Measurements from ENCODE around the gene STX11. TPM values are rescaled to one million over a fixed set of nuclear protein-coding genes. Genes with fewer than 3 reads are reported as not detected.

The STX11 gene
- total RNA-seq, 1 donor from 2014 or later, result 1.9 TPM

DNA sequence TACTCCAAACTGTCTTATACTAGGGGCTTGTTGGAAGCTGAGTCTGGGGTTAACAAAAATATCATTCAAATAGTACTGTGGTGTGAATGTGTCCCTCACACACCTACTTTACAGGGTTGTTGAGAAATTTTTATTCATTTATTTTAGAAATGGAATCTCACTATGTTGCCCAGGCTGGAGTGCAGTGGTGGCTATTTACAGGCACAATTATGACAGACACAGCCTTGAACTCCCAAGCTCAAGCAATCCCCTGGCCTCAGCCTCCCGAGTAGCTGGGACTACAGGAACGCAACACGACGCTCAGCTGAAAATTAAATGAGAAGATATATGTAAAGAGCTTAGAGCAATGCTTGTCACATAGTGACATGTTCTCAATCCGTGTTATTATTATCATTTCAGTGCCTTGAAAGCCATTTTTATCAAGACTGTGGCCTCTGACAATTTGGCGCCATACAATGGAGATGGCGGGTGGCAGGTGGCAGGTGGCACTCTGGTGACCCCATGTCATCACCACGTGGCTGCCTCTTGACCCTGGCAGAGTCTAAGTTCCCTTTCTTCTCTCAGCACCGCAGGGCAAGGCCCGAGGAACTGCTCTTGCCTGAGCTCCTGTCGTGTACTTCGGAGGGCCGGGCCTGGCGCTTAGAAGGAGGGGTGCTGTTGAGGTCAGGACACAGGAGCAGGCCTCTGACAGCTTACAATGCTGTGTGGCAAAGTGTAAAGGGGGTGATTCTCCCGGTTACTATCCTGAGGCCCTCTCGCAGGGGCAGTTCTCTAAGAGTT, 64.5 kb downstream of the STX11 start:
- no peak for DNase-seq (ENCODE audit: low read depth)

DNA sequence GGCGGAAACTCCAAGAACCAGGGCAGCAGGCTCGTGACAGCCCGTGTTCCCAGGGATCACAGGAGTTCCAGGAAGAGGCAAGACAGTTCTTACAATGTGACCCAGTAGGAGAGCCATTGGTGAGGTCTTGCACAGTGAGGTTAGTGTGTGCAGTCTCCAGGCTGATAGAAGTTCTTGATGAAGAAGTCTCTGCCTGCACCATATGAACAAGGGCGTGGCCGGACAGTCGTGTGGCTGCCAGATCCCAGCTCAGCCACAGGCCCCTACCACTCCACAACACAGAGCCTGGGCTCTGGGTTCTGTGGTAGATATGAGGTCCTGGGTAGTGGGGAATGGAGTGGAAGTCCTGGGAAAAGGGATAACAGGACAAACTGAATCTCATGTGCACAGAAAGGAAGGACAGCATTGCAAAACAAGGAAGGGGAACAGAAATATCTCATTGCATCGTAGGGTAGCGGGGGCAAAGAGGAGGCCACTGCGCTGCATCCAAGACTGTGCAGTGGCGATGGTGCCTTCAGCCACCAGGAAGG, 65.2 kb downstream of the STX11 start:
- peak; percentile 42 for DNase-seq (ENCODE audit: low read depth)

DNA sequence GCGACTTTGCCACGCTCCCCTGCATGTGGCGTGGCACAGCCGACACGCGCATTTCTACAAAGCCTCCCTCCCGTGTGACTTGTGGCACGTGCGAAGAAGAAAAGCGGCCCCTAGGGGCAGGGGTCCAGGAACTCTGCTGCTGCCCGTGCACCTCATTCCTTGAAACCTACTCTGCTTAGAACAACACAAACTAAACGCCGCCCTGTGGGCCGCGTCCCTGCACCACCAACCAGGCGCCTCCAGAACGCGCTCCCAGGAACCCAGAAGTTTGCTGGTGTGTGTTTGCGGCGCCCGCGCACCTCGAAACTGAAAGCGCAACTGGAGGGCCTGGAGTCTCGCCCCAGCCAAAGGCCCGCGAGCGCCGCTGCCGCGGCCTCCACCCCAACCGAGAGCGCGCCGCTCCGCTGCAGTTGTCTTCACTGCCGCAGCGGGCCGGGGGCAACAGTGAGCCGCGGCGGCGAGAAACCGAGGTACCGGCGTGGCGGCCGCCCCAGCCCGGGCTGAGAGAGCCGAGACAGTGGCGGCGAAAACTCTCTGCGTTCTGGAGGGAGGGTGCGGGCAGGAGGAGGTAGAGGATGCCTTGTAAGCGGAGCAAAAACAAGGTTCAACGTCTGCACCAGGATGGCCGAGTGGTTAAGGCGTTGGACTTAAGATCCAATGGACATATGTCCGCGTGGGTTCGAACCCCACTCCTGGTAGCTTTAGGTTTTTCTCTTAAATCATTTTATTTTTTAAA, 65.8 kb downstream of the STX11 start:
- peak; percentile 96 for DNase-seq (ENCODE audit: low read depth)

GRCh38 chr6:144216668-144217218, 66.4 kb downstream of the STX11 start:
- DNase-seq (ENCODE audit: low read depth), result no peak

DNA sequence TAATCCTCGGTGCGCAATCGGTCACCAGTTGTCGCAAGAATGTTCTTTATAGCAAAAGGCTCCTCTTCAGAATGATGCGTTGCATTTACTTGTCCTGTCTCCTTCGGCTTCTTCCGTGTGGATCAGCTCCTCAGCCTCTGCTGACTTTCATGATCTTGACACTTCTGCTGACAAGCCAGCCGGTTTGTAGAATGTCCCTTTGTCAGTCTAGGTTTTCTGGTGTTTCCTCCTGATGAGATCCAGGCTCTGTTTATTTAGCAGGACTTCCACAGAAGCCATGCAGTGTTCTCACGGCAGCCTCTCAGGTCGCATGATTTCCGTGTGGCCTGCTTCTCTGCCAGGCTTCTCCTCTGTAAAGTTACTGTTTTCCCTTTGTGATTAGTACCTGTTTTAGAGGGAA, 66.9 kb downstream of the STX11 start:
- peak; percentile 8 for DNase-seq (ENCODE audit: low read depth)

DNA sequence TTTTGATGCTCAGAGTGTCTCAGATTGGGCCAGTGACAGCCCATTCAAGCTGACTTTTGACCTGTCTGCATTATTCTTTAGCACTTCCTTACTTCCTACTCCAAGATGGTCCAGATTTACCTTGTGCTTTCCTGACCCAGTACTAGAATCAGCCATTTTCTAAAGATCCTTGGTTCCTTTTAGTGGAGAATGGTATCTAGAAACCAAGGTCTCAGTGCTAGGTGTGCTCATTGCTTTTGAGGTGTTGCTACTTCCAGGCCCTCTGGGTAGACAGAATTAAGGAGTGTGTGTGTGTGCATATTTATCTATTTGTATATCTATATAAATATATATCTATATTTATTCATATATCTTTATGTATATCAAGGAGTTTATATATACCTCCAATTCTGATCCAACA, 67.5 kb downstream of the STX11 start:
- no peak for DNase-seq (ENCODE audit: low read depth)

- peak; percentile 48 for DNase-seq (ENCODE audit: low read depth)
Measured at GRCh38 chr6:144219056-144219685, 68.9 kb downstream of the STX11 start.

GRCh38 chr6:144220031-144220790, 69.9 kb downstream of the STX11 start:
- DNase-seq (ENCODE audit: low read depth), result peak; percentile 20

- DNase-seq (ENCODE audit: low read depth), result no peak
Measured at GRCh38 chr6:144223686-144224085, 73.4 kb downstream of the STX11 start.

DNA sequence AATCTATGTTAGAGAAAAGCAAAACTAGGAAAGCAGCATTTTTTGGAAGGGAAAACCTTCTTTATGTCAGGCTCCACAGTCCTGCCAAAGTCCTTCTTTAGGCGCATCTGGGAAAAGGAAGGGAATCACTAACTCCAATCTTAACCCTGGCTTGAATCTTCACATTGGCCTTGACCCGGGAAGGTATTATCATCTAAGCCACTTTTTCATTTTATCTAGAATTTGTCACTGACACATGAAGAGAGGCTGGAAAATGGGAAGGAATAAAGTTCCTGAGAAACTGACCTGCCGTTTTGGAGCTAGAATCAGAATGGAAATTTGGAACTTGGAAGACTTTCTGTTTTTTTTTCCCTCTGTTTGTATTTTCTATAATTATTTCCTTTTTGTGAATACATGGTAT, 81.4 kb downstream of the STX11 start:
- DNase-seq (ENCODE audit: low read depth), result no peak

DNA sequence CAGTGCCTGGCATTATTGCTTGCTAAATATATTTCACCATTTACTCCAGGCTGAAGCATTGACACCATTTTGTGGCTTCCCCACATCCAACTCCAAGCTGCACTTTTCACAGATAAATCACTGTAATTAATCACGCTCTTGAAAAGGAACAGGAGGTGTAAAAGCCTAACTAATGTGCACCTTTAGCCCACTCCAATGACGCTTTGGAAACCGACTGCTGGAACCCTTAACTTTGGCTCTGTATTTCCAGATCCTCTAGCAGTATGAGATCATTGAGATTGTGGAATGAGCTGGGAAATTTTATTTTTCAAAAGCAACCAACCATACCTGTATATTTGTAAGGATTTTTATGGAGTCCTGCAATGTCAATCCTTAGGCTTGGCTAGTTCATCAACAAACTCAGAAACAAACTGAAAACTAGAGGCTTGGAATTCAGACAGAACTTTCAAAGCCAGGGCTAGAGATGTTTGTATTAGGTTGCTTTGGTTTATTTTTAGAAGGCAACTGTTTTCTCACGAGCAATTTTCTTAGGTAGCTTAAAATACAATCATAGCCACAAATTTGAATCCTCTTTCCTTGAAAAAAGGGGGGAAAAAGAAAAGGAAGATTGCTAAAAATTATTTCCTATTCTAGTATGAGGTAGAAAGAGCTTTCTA, 82.0 kb downstream of the STX11 start:
- peak; percentile 41 for DNase-seq (ENCODE audit: low read depth)

DNA sequence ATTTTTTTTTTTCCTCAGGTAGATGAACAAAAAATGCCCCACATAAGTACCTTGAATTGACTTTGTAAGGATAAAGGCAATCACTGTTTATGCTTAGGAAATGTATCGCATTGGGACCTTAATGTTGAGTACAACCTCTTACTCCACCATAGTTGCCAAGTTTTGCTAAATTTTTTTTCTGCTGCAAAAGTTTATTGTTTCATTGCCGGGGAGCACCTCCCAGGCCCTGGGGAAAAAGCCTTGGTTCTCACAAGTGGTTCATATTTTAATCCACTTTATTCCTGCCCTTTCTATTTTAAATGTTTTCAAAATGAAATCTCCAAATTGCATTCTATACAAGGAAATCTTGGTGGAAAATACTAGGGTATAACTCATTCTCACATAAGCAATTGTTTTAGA, 82.5 kb downstream of the STX11 start:
- no peak for DNase-seq (ENCODE audit: low read depth)

GRCh38 chr6:144234399-144234798, 84.1 kb downstream of the STX11 start:
- no peak for DNase-seq (ENCODE audit: low read depth)

DNA sequence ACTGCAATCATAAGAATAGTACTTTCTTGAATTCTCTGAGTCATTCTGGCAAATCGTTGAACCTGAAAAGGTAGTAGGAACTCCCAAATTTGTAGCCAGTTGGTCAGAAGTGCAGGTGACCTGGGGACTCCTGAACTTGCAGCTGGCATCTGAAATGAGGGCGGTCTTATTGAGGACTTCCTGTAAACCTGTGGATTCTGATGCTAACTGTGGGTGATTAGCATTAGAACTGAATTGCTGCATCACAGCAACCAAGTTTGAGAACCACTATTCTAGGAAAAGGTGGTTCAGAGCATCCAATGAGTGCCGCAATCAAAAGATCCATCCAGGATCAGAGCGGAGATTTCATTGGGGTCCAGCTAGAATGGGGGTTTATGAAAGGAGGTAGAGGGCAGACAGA, 84.6 kb downstream of the STX11 start:
- DNase-seq (ENCODE audit: low read depth), result no peak

Other genes with a start within 250 kb of the STX11 start
- 5.7 and 9.7 TPM in 2 replicates for gene PLAGL1, start 142.3 kb upstream of the STX11 start, total RNA-seq
- 114 and 141 TPM in 2 replicates for gene SF3B5, start 54.9 kb upstream of the STX11 start, total RNA-seq
- 56.8 and 103 TPM in 2 replicates for gene UTRN, start 134.8 kb downstream of the STX11 start, total RNA-seq

All from myocyte (in vitro differentiated cells).